Measurements from ENCODE around the gene GIMAP5.

The GIMAP5 gene

DNA sequence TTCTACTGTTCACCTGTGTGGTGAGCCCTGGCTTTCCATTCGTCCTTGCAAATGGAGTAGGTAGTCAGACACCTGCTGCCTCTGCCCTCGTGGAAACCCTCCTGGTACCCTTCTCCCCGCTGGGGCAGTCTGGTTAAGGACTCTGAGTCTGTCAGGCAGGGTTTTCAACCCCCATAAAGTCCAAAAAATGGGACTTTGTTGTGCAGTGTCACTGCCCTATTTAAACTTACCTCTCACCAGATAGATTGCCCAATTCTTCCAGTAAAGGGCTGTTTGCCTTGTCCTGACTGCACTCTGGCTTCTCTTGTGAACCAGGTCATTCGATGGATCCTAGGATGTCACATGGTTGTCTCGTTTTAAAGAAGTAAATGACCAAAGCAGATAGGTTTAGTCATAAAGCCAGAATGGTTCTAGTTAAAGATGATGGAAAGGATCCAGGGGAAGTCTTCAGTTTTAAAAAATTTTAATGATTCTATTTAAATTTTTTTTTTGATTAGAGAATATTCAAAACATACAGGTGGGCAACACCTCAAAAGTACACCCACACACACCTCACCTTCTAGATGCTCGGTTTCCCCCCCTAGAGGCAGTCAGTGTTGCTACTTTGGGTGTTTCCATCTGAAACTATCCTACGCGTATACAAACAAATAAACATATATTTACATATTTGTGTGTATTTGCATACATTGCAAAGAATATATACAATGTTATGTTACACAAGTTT, 41.0 kb downstream of the GIMAP5 start:
- DNase-seq (no peak), ATAC-seq (no peak)
- Mint-ChIP-seq H3K4me3 (no peak overlapping the region), H3K27ac (no peak overlapping the region), H3K4me1 (peaks cover 5% of the 10 kb centered on the region), H3K27me3 (no peaks in the 10 kb centered on the region), H3K9me3 (peaks cover 9 to 11% of the 10 kb centered on the region in 2 donors)

DNA sequence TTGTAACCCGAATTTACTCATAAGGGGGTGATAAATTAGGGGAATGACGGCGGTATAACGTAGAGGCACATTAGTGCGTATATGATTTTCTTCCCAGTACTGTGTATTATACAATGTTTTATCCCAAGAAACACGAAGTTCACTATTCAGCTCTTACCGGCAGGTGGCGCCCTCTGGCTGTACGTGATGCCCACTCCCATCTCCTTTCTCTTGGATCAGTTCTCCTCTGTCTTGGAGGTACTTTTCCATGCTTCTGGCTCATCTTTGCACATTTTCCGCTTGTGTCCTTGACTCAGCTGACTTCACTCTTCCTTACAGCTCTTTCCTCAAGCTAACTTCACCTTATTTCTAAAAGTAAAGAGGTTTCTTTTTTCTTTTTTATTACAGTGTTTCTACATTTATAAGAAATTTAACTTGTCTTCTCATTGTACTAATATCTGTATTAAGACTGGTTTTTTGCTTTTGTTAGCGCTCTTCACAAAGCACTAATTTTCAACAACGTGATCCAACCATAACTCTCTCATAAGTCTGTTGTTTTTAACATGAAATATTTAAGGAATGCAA, 41.6 kb downstream of the GIMAP5 start:
- Mint-ChIP-seq H3K27me3 (no peaks in the 10 kb centered on the region), H3K4me3 (no peak overlapping the region), H3K27ac (no peak overlapping the region), H3K9me3 (peaks cover 4 to 5% of the 10 kb centered on the region in 2 donors), H3K4me1 (peaks cover 5% of the 10 kb centered on the region)
- peak; percentile 53 to 59 for DNase-seq
- ATAC-seq, result peak; percentile 63

DNA sequence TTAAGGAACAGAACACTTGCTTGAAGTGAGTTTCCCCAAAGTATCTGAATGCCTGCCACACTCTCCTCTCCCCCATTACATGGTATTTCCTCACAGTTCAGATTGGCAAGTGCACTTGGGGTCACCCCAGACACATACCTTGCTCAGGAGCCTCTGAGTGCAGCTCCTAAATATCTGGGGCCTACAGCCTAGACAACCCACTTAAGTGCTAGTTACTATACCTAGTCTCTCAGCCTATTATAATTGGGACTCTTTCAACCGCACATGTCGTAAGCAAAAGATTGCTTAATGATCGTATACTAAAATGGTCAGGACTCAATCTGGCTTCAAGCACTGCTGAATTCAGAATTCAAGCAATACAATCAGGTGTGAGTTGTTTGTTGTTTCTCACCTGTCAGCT, 43.1 kb downstream of the GIMAP5 start:
- Mint-ChIP-seq H3K27me3 (no peaks in the 10 kb centered on the region), H3K9me3 (no peaks in the 10 kb centered on the region), H3K4me1 (peaks cover 8% of the 10 kb centered on the region), H3K27ac (no peak overlapping the region), H3K4me3 (no peak overlapping the region)
- DNase-seq (no peak), ATAC-seq (no peak)

DNA sequence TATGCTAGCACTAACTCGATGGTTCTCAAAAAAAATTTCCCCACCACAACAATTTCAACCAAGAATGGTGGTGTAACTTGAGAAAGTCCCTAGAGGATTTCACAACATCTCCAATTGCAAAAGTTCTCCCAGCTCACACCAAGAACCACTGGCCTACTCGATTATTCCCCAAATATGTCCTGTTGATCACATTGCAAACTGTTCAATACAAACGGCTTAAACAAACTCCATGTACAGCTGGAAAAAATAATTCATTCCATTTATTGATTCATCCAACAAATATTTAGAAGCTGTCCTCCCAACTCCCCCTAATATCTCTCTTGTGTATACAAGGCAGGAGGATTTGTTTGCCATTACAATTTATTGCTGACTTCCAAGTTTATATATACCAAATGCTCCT, 43.9 kb downstream of the GIMAP5 start:
- Mint-ChIP-seq H3K27ac (no peak overlapping the region), H3K9me3 (no peaks in the 10 kb centered on the region), H3K4me3 (no peak overlapping the region), H3K27me3 (no peaks in the 10 kb centered on the region), H3K4me1 (peaks cover 16% of the 10 kb centered on the region)
- DNase-seq (no peak), ATAC-seq (no peak)

DNA sequence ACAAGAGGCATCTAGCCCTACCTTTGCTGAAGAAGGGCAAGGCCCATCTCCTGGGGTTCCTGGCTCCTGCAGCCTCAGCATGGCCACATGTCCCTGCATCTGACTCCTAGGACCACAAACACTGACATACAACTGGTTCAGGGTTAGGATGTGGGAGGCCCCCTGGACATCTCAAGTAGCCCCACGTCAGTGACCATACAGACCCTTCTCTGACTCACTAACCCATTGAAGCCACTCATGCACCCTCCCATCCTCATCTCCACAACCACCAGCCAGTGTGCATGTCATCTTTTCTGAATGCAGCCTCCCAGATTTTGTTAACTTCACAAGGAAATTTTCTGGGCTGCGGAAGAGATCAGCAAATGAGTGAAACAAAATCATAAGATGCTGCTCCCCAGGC, 44.7 kb downstream of the GIMAP5 start:
- peaks cover 18% of the 10 kb centered on the region for H3K4me1 Mint-ChIP-seq
- ATAC-seq, result no peak
- H3K27me3 Mint-ChIP-seq, result no peaks in the 10 kb centered on the region
- DNase-seq, result no peak
- no peak overlapping the region for H3K4me3 Mint-ChIP-seq
- H3K9me3 Mint-ChIP-seq, result no peaks in the 10 kb centered on the region
- H3K27ac Mint-ChIP-seq, result no peak overlapping the region

DNA sequence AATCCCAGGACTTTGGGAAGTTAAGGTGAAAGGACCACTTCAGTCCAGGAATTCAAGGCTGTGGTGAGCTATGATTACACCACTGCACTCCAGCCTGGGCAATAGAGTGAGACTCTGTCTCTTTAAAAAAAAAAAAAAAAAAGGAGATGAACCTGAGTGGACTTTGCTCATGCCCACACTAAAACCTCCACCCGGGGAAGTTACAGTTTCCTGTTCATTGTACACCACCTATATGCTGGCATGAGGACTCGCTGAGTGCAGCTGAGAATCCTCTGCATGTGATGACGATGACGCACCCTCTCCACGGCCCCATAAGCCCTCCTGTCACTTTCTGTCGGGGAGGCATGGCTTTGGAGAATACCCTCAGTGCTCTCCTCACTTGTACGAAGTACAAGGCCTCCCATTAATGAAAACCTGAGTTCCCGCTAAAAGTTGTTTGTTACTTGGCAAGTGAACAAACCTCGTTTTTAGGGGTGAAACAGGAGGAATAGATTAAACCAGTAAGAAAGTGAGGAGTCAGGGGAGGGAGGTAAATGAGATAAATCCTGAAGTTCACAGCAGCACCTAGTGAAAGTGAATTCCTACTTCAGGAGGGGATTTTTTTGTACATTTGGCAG, 47.0 kb downstream of the GIMAP5 start:
- DNase-seq (no peak), ATAC-seq (no peak)
- Mint-ChIP-seq H3K9me3 (no peaks in the 10 kb centered on the region), H3K27me3 (peaks cover 11% of the 10 kb centered on the region), H3K4me1 (peaks cover 23% of the 10 kb centered on the region), H3K4me3 (no peak overlapping the region), H3K27ac (no peak overlapping the region)

DNA sequence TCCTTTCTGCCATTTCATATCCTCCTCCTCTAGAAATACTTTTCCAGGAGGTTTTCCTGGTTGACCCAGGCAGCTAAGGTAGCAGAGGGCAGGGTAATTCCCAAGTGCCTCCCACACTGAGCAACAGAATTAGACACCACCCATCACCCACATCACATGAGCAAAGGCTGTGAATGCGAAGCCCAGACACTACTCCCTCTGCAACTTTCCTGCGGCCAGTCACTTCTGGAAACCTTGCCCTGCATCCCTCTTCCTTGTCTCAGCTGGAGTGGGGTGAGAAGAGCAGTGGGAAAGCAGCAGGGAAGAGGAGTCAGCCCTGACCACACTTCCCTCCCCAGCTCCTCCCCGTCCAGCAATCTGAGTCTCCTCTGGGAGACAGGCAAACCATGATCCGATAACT, 47.7 kb downstream of the GIMAP5 start:
- H3K27ac Mint-ChIP-seq, result no peak overlapping the region
- peaks cover 23% of the 10 kb centered on the region for H3K4me1 Mint-ChIP-seq
- DNase-seq, result no peak
- H3K4me3 Mint-ChIP-seq, result no peak overlapping the region
- ATAC-seq, result no peak
- no peaks in the 10 kb centered on the region for H3K9me3 Mint-ChIP-seq
- peaks cover 11% of the 10 kb centered on the region for H3K27me3 Mint-ChIP-seq

DNA sequence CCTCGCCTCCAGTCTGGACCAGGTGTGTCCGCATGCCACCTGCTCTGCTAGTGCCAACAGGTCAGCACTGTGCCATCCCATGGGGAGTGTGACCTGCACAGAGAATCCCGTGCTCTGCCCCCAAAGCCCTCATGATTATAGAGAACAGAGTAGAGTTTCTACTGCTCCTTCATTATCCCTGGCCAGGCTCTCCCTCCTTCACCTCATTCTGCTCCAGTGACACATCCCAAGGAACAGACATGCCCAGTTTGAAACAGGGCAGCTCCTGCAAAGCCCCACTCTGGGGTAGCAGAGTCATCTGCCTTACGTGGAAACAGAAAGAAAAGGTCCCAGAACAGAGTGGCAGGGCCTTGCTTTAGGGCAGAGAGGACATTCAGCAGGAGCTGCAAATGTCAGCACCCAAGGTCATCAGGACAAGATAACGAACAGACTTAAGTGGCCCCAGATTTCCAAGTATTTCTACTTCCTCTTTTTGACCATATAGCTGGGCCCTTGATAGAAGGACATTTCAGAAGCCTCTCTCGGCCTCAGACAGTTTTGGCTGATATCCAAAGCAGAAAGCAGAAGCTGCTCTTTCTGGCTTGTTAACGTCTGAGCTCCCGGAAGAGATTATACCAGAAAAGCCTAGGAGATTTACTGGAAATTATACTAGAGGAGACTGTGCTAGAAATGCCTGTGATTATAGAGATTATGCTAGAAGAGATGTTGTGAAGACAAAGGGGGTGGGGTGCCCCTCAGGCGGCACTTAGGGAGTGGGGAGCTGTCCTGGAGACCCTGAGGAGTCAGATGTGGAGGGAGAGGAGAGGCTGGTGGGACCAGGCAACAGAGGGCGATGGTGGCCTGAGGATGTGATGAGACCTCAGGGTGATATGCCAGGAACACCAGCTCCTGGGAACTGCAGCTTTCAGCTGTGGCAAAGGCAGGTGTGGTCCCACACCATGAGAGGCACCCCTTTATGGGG, 50.4 kb downstream of the GIMAP5 start:
- H3K9me3 Mint-ChIP-seq, result no peaks in the 10 kb centered on the region
- peaks cover 11% of the 10 kb centered on the region for H3K27me3 Mint-ChIP-seq
- no peak overlapping the region for H3K4me3 Mint-ChIP-seq
- ATAC-seq (no peak), DNase-seq (no peak)
- peaks cover 23% of the 10 kb centered on the region for H3K4me1 Mint-ChIP-seq
- peak overlapping the region in 1 of 2 donors; percentile 60 for H3K27ac Mint-ChIP-seq

DNA sequence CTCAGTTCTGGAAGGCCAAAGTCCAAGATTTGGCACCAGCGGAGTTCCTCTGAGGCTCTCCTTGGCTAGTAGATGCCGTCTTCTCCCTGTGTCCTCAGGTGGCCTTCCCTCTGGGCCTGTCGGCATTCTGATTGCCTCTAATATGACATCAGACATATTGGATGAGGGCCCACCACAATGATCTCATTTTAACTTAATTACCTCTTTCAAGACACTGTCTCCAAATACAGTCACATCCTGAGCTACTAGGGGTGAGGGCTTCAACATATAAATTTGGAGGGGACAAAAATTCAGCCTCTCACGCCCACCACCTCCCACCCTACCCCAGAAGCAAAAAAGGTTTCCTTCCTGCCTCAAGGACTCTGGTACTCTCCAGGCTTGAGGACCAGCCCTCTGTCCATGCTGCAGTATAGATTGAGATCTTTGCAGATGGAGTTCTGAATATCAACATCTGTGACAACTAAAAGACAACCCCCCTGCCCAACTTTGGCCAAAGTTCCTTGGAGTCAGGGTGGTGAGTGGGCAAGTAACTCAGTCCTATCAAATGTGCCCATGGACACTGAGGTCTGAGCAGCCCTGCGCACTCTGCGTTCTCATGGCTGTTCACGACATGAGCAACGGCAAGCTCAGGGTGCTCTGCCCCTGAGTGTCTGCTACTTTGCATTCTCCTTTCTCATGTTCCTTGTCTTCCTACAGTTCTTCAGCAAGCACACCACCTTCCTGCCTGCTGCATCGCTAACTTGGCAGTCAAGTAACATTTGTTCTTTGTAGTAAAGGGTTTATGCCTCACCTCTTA, 51.5 kb downstream of the GIMAP5 start:
- H3K27me3 Mint-ChIP-seq, result peaks cover 11% of the 10 kb centered on the region

DNA sequence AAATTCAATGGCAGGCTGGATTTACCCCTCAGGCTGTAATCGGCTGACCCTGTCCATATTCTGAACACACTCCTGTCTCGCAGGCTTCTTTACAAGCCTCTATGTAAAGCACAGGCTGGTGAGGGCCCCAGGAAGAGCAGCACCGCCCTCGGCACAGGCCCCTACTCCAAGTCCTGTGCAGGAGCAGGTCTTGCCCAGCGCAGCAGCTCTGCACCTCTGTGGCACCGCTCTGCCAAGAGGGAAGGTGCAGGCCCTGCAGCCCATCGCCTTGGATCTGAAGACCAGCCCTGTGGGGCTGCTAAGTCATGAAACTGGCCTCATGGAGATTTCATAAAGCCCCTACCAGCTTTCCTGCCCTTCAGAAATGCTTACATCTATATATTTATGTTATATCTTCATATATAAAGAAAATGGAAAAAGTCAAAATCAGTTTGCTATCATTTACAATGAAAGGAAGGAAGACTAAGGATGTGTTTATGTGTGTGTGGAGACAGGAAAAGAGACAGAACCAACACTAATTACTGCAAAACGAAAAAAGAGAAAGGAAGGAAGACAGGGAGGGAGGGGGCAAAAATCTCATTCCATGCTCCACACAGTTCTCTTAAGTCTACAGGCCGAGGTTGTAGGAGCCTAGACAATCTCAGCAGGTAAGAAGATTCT, 53.3 kb downstream of the GIMAP5 start:
- Mint-ChIP-seq H3K27me3 (peaks cover 11% of the 10 kb centered on the region), H3K4me1 (peaks cover 18% of the 10 kb centered on the region), H3K4me3 (no peak overlapping the region), H3K9me3 (no peaks in the 10 kb centered on the region), H3K27ac (no peak overlapping the region)
- DNase-seq (no peak), ATAC-seq (no peak)

More for the DNA sequence above, 51.5 kb downstream of the GIMAP5 start:
- H3K4me1 Mint-ChIP-seq, result peaks cover 23% of the 10 kb centered on the region
- H3K4me3 Mint-ChIP-seq, result no peak overlapping the region
- H3K9me3 Mint-ChIP-seq, result no peaks in the 10 kb centered on the region
- H3K27ac Mint-ChIP-seq, result no peak overlapping the region
- ATAC-seq, result no peak
- no peak for DNase-seq

DNA sequence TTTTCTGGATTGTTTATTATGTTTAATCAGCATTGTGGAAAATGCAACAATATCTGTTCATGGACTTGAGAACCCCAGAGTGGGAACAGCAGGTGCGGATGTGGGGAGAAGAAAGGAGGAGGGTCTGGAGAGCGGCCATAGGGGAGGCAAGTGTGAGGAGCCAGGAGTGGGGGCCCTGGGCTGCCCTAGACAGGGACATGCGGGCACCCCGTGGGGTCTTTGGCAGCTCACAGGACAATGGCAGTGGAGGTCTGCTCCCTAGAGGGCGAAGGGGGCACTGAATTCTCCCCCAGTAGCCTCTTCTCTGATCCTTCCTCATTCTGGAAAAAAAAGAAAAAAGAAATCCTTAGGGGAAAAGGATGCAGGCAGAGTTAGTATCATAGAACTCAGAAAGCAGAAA, 54.1 kb downstream of the GIMAP5 start:
- ATAC-seq, result no peak
- Mint-ChIP-seq H3K4me1 (peaks cover 10% of the 10 kb centered on the region), H3K27me3 (peaks cover 15% of the 10 kb centered on the region), H3K27ac (no peak overlapping the region), H3K4me3 (no peak overlapping the region), H3K9me3 (no peaks in the 10 kb centered on the region)
- DNase-seq, result no peak

DNA sequence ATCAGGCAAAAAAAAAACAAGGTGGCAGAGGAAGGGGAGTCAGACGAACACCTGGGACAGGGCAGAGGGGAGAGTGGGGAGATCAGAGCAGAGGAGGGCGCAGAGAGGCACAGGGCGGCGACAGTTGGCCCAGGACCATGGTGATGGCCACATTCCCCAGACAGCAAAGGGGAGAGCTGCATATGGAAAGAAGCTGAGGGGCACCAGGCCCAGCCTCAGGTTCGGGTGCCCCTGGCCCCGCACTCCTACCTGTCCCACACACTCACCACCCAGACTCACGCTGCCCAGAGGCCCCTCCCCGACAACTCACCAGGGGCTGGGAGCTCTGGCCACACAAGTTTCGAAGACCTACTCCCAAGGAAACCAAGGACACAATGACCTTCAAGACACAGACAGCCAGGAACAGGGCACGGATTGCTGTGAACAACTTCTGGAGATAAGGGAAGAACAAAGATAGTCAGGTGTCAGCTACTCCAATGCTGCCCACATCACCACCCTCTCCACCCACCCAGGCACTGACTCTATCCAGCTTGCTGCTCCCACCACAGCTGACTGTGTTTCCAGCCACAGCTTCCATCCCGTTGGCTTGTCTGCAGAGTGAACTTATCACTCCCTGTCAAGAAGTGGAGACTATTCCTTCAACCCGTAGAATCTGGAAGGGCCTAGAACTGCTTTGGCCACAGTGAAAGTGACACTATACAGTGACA, 54.7 kb downstream of the GIMAP5 start:
- Mint-ChIP-seq H3K27me3 (peaks cover 20% of the 10 kb centered on the region), H3K27ac (no peak overlapping the region), H3K9me3 (no peaks in the 10 kb centered on the region), H3K4me3 (no peak overlapping the region), H3K4me1 (peaks cover 10% of the 10 kb centered on the region)
- ATAC-seq (no peak), DNase-seq (no peak)

Data from stimulated activated naive CD8-positive, alpha-beta T cell treated with anti-CD3 and anti-CD28 coated beads, Interleukin-15, amount 100 ng/mL, for 72 hours (primary cell).